ENCODE results near the gene GREM2. TPM values are rescaled to one million over a fixed set of nuclear protein-coding genes. Genes with fewer than 3 reads are reported as not detected.

The GREM2 gene
- total RNA-seq, 1 experiment from 2014 or later = not detected

- H2AFZ ChIP-seq (ENCODE audit: low read length) = no peak overlapping the region
- BruUV-seq (replicated peaks) = no TSS peak
- H3K36me3 ChIP-seq (ENCODE audit: low read depth, low read length) = no peaks in the 10 kb centered on the region
- H3K79me2 ChIP-seq (ENCODE audit: low read length) = no peaks in the 10 kb centered on the region
- H3K9ac ChIP-seq (ENCODE audit: low read length) = no peak overlapping the region
- 0 out of 2 replicates have a peak, but pooled peaks cover 1% of the 10 kb centered on the region for H3K9me2 ChIP-seq (replicated peaks; ENCODE audit: low read length)
- H3K9me3 ChIP-seq (ENCODE audit: low read length) = no peaks in the 10 kb centered on the region
- H3K4me1 ChIP-seq (ENCODE audit: insufficient read depth, low read length) = no peaks in the 10 kb centered on the region
- no peak for TF ChIP-seq EZH2phosphoT487 (IDR thresholded peaks at IDR 0.05; ENCODE audit: borderline replicate concordance, low read length)
- TF ChIP-seq EZH2 (IDR thresholded peaks at IDR 0.05; ENCODE audit: low read length, unreplicated experiment) = no peak
- no peak for TF ChIP-seq CTCF (conservative IDR thresholded peaks at IDR 0.05; ENCODE audit: low read depth, low read length)
- no peaks in the 10 kb centered on the region for H3F3A ChIP-seq (ENCODE audit: low read length, unreplicated experiment)
- no peak for ATAC-seq
- POLR2A ChIA-PET (ENCODE audit: unreplicated experiment) = no interaction called here
- DNase-seq = no peak
- CTCF ChIA-PET = no interaction called here
- H3K27ac ChIP-seq (ENCODE audit: low read length) = no peak overlapping the region
- intact Hi-C loops (cut with micrococcal nuclease) = no loop called here
- H4K20me1 ChIP-seq (ENCODE audit: low read length) = no peaks in the 10 kb centered on the region
- H3K4me2 ChIP-seq (ENCODE audit: low read length) = no peak overlapping the region
- H3K27me3 ChIP-seq (ENCODE audit: low read length) = peaks cover 12% of the 10 kb centered on the region
- H3K4me3 ChIP-seq (ENCODE audit: low read length) = no peak overlapping the region
Measured at GRCh38 chr1:240582953-240583352, 29.0 kb downstream of the GREM2 start.

GRCh38 chr1:240579511-240579910, 32.4 kb downstream of the GREM2 start:
- H3K4me2 ChIP-seq (ENCODE audit: low read length) = no peak overlapping the region
- H3F3A ChIP-seq (ENCODE audit: low read length, unreplicated experiment) = no peaks in the 10 kb centered on the region
- H3K27ac ChIP-seq (ENCODE audit: low read length) = no peak overlapping the region
- no peaks in the 10 kb centered on the region for H4K20me1 ChIP-seq (ENCODE audit: low read length)
- H3K27me3 ChIP-seq (ENCODE audit: low read length) = 0 out of 2 replicates have a peak, but pooled peaks cover 4% of the 10 kb centered on the region
- ATAC-seq (no peak), DNase-seq (no peak)
- H3K9ac ChIP-seq (ENCODE audit: low read length) = no peak overlapping the region
- TF ChIP-seq EZH2phosphoT487 (IDR thresholded peaks at IDR 0.05; ENCODE audit: borderline replicate concordance, low read length) (no peak), CTCF (conservative IDR thresholded peaks at IDR 0.05; ENCODE audit: low read depth, low read length) (no peak), EZH2 (IDR thresholded peaks at IDR 0.05; ENCODE audit: low read length, unreplicated experiment) (no peak)
- H3K9me3 ChIP-seq (ENCODE audit: low read length) = no peaks in the 10 kb centered on the region
- BruUV-seq (replicated peaks) = no TSS peak
- no peak overlapping the region for H2AFZ ChIP-seq (ENCODE audit: low read length)
- ChIA-PET CTCF (no interaction called here), POLR2A (ENCODE audit: unreplicated experiment) (no interaction called here)
- H3K79me2 ChIP-seq (ENCODE audit: low read length) = no peaks in the 10 kb centered on the region
- intact Hi-C loops (cut with micrococcal nuclease) = no loop called here
- H3K9me2 ChIP-seq (replicated peaks; ENCODE audit: low read length) = no peaks in the 10 kb centered on the region
- H3K36me3 ChIP-seq (ENCODE audit: low read depth, low read length) = no peaks in the 10 kb centered on the region
- no peaks in the 10 kb centered on the region; the same call in 1 of the 2 replicates for H3K4me1 ChIP-seq (ENCODE audit: insufficient read depth, low read length)
- H3K4me3 ChIP-seq (ENCODE audit: low read length) = no peak overlapping the region

- H3K27me3 ChIP-seq (ENCODE audit: low read length) = 0 out of 2 replicates have a peak, but pooled peaks cover 4% of the 10 kb centered on the region
- no peak overlapping the region for H3K9ac ChIP-seq (ENCODE audit: low read length)
- H3K4me1 ChIP-seq (ENCODE audit: insufficient read depth, low read length) = no peaks in the 10 kb centered on the region; the same call in 1 of the 2 replicates
- no peaks in the 10 kb centered on the region for H3K36me3 ChIP-seq (ENCODE audit: low read depth, low read length)
- no peak overlapping the region for H3K4me2 ChIP-seq (ENCODE audit: low read length)
- H3F3A ChIP-seq (ENCODE audit: low read length, unreplicated experiment) = no peaks in the 10 kb centered on the region
- ATAC-seq (no peak), DNase-seq (no peak)
- CTCF ChIA-PET = no interaction called here
- intact Hi-C loops (cut with micrococcal nuclease) = no loop called here
- H3K27ac ChIP-seq (ENCODE audit: low read length) = no peak overlapping the region
- no peaks in the 10 kb centered on the region for H3K9me3 ChIP-seq (ENCODE audit: low read length)
- no TSS peak for BruUV-seq (replicated peaks)
- H3K9me2 ChIP-seq (replicated peaks; ENCODE audit: low read length) = no peaks in the 10 kb centered on the region
- POLR2A ChIA-PET (ENCODE audit: unreplicated experiment) = no interaction called here
- no peaks in the 10 kb centered on the region for H4K20me1 ChIP-seq (ENCODE audit: low read length)
- TF ChIP-seq EZH2 (IDR thresholded peaks at IDR 0.05; ENCODE audit: low read length, unreplicated experiment) (no peak), CTCF (conservative IDR thresholded peaks at IDR 0.05; ENCODE audit: low read depth, low read length) (no peak), EZH2phosphoT487 (IDR thresholded peaks at IDR 0.05; ENCODE audit: borderline replicate concordance, low read length) (no peak)
- H3K4me3 ChIP-seq (ENCODE audit: low read length) = no peak overlapping the region
- H2AFZ ChIP-seq (ENCODE audit: low read length) = no peak overlapping the region
- no peaks in the 10 kb centered on the region for H3K79me2 ChIP-seq (ENCODE audit: low read length)
Measured at GRCh38 chr1:240577095-240577494, 34.9 kb downstream of the GREM2 start.
